ENCODE measurements around the gene CCKAR.

DNA sequence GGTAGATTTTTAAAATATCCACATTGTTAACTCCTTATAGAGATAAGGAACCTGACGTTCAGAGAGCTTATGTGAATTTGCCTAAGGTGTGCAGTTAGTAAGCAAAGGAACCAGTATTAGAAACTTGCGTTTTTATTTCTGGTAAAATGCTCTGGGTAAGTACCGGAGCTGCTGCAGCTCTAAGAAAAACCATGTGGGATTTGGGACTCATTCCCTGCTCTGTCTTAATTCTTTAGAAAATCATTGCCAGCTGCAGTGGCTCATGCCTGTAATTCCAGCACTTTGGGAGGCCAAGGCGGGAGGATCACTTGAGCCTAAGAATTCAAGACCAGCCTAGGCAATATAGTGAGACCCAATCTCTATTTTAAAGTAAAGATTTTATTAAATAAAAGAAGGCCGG lies 5.8 kb downstream of the CCKAR start:
- TF ChIP-seq, protein P1, sequence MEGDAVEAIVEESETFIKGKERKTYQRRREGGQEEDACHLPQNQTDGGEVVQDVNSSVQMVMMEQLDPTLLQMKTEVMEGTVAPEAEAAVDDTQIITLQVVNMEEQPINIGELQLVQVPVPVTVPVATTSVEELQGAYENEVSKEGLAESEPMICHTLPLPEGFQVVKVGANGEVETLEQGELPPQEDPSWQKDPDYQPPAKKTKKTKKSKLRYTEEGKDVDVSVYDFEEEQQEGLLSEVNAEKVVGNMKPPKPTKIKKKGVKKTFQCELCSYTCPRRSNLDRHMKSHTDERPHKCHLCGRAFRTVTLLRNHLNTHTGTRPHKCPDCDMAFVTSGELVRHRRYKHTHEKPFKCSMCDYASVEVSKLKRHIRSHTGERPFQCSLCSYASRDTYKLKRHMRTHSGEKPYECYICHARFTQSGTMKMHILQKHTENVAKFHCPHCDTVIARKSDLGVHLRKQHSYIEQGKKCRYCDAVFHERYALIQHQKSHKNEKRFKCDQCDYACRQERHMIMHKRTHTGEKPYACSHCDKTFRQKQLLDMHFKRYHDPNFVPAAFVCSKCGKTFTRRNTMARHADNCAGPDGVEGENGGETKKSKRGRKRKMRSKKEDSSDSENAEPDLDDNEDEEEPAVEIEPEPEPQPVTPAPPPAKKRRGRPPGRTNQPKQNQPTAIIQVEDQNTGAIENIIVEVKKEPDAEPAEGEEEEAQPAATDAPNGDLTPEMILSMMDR (IDR thresholded peaks at IDR 0.05 in 4 of 5, conservative IDR thresholded peaks at IDR 0.05 in 1 of 5) = no peak
- TF ChIP-seq POLR2A (IDR thresholded peaks at IDR 0.05) = no peak
